H1 (cell line): ENCODE results near the gene MARK3. TPM values are rescaled to one million over a fixed set of nuclear protein-coding genes. Genes with fewer than 3 reads are reported as not detected.

Source experiments
- CTCF ChIA-PET: fragments of 300-600 bp; sonication (Branson Sonifier 250); formaldehyde crosslinking; loops from one replicate; lab custom pipeline; 2021; ENCODE audit not compliant: partially characterized antibody; lab: Charles Lee
- POLR2A ChIA-PET: fragments of 300-600 bp; sonication (Branson Sonifier 250); formaldehyde crosslinking; loops from one replicate; lab custom pipeline; 2021; ENCODE audit warnings: inconsistent platforms; ENCODE audit not compliant: partially characterized antibody; lab: Charles Lee
- DNase-seq, 2 experiments: peaks; one replicate each; pipeline versions ENCODE4 v3.0.0 to v3.0.0-alpha.2; 2010 to 2022; ENCODE audit warnings: low spot score in 2 of 2, low read depth in 1 of 2, mixed read lengths in 1 of 2
- FAIRE-seq: peaks from 2 replicates; lab custom pipeline; 2011; peaks lifted over from hg19 to GRCh38; lab: Jason Lieb, UNC
- H2AFZ ChIP-seq: 2 replicates; pipeline ENCODE4 v1.8.1; 2012; ENCODE audit warnings: low read length, inconsistent platforms
- H2AK5ac ChIP-seq: 2 replicates; pipeline ENCODE4 v1.6.1; 2013; ENCODE audit warnings: low read depth, low read length
- H2BK120ac ChIP-seq: replicated peaks from 2 replicates; pipeline ENCODE3; 2013; ENCODE audit warnings: low read depth, low read length, inconsistent platforms
- H2BK12ac ChIP-seq: 2 replicates; pipeline ENCODE4 v1.6.1; 2013; ENCODE audit warnings: low read depth, low read length
- H2BK15ac ChIP-seq: 2 replicates; pipeline ENCODE4 v1.6.1; 2013; ENCODE audit warnings: low read length
- H2BK20ac ChIP-seq: 2 replicates; pipeline ENCODE4 v1.6.1; 2013; ENCODE audit warnings: low read length
- H2BK5ac ChIP-seq: 2 replicates; pipeline ENCODE4 v1.6.1; 2013; ENCODE audit warnings: low read depth, low read length
- H3K14ac ChIP-seq: 2 replicates; pipeline ENCODE4 v1.6.1; 2013; ENCODE audit warnings: inconsistent platforms; ENCODE audit not compliant: insufficient read length
- H3K18ac ChIP-seq: 2 replicates; pipeline ENCODE4 v1.6.1; 2013; ENCODE audit warnings: low read length; ENCODE audit errors: extremely low read depth
- H3K23ac ChIP-seq: 2 replicates; pipeline ENCODE4 v1.6.1; 2013; ENCODE audit warnings: inconsistent platforms; ENCODE audit not compliant: insufficient read length
- H3K23me2 ChIP-seq: 2 replicates; pipeline ENCODE4 v1.6.1; 2013; ENCODE audit warnings: low read depth, low read length
- H3K27ac ChIP-seq: 2 replicates; pipeline ENCODE4 v1.6.1; 2011; ENCODE audit warnings: low read depth, low read length, inconsistent platforms
- H3K27me3 ChIP-seq, 4 experiments: replicated peaks in 1 of 4; 1 replicate in 1 of 4; 2 replicates in 3 of 4; pipeline versions ENCODE4 v1.6.1 to v1.8.1; 2011 to 2013; ENCODE audit warnings: low read length in 3 of 4, mild to moderate bottlenecking in 3 of 4, inconsistent platforms in 2 of 4, mixed read lengths in 2 of 4, moderate library complexity in 1 of 4; ENCODE audit not compliant: control insufficient read depth in 3 of 4, insufficient read depth in 3 of 4; ENCODE audit errors: extremely low read depth in 1 of 4
- H3K36me3 ChIP-seq, 4 experiments: 2 replicates each; pipeline versions ENCODE4 v1.6.1 to v1.8.1; 2011 to 2013; ENCODE audit warnings: mild to moderate bottlenecking in 4 of 4, low read length in 3 of 4, moderate library complexity in 2 of 4, control low read depth in 1 of 4, inconsistent platforms in 1 of 4; ENCODE audit not compliant: insufficient read depth in 4 of 4, control insufficient read depth in 2 of 4
- H3K4ac ChIP-seq: replicated peaks from 2 replicates; pipeline ENCODE3; 2013; ENCODE audit warnings: low read length, low read depth, mixed read lengths, inconsistent platforms; ENCODE audit not compliant: insufficient read length
- H3K4me1 ChIP-seq, 4 experiments: replicated peaks in 1 of 4; 1 replicate in 1 of 4; 2 replicates in 3 of 4; pipeline versions ENCODE4 v1.6.1 to v1.8.1; 2011 to 2013; ENCODE audit warnings: low read length in 3 of 4, inconsistent platforms in 2 of 4, mixed read lengths in 1 of 4; ENCODE audit not compliant: insufficient read depth in 4 of 4, control insufficient read depth in 3 of 4
- H3K4me2 ChIP-seq, 2 experiments: 2 replicates each; pipeline versions ENCODE4 v1.6.1 to v1.8.1; 2011 to 2013; ENCODE audit warnings: low read depth in 2 of 2, low read length in 2 of 2, control low read depth in 1 of 2, inconsistent platforms in 1 of 2, mild to moderate bottlenecking in 1 of 2; ENCODE audit not compliant: insufficient read depth in 1 of 2
- H3K4me3 ChIP-seq, 4 experiments: fragments of 200-600, 300-600 bp in 1 of 4; sonication (generic), shearing (Covaris generic), sonication (Bioruptor Twin) in 1 of 4; 2 replicates each; pipeline versions ENCODE4 v1.5.1 to v1.8.1; 2011 to 2016; ENCODE audit warnings: low read length in 4 of 4, low read depth in 3 of 4, control low read depth in 2 of 4, inconsistent platforms in 2 of 4, mild to moderate bottlenecking in 2 of 4, mixed read lengths in 1 of 4, moderate library complexity in 1 of 4; ENCODE audit not compliant: insufficient read depth in 2 of 4; ENCODE audit errors: extremely low read depth in 1 of 4
- H3K56ac ChIP-seq: replicated peaks from 2 replicates; pipeline ENCODE3; 2013; ENCODE audit warnings: low read depth, mild to moderate bottlenecking, mixed read lengths, low read length, inconsistent platforms; ENCODE audit not compliant: insufficient read length
- H3K79me1 ChIP-seq: 2 replicates; pipeline ENCODE4 v1.6.1; 2013; ENCODE audit warnings: low read depth, low read length, control low read depth
- H3K79me2 ChIP-seq, 2 experiments: 2 replicates each; pipeline versions ENCODE4 v1.6.1 to v1.8.1; 2012 to 2013; ENCODE audit warnings: low read length in 2 of 2, mild to moderate bottlenecking in 2 of 2, inconsistent platforms in 1 of 2; ENCODE audit not compliant: insufficient read depth in 2 of 2, control insufficient read depth in 1 of 2
- H3K9ac ChIP-seq, 4 experiments: replicated peaks in 1 of 4; 1 replicate in 1 of 4; 2 replicates in 3 of 4; pipeline versions ENCODE4 v1.6.1 to v1.8.1; 2011 to 2013; ENCODE audit warnings: low read depth in 3 of 4, low read length in 3 of 4, control low read depth in 2 of 4, mild to moderate bottlenecking in 2 of 4, moderate library complexity in 2 of 4, inconsistent platforms in 1 of 4; ENCODE audit errors: extremely low read depth in 1 of 4
- H3K9me3 ChIP-seq, 2 experiments: 2 replicates each; pipeline versions ENCODE4 v1.6.1 to v1.8.1; 2012 to 2013; ENCODE audit warnings: mild to moderate bottlenecking in 2 of 2, moderate library complexity in 2 of 2, control low read depth in 1 of 2, inconsistent platforms in 1 of 2, low read depth in 1 of 2, low read length in 1 of 2, mixed read lengths in 1 of 2; ENCODE audit not compliant: insufficient read depth in 2 of 2
- H4K20me1 ChIP-seq, 2 experiments: replicated peaks in 1 of 2; 2 replicates each; pipeline versions ENCODE3 to v1.8.1; 2011 to 2013; ENCODE audit warnings: inconsistent platforms in 2 of 2, low read length in 2 of 2, mild to moderate bottlenecking in 1 of 2; ENCODE audit not compliant: insufficient read depth in 2 of 2, control insufficient read depth in 1 of 2
- H4K5ac ChIP-seq: 2 replicates; pipeline ENCODE4 v1.6.1; 2013; ENCODE audit warnings: low read length, low read depth, mixed read lengths, inconsistent platforms; ENCODE audit not compliant: insufficient read length
- H4K8ac ChIP-seq: 2 replicates; pipeline ENCODE4 v1.8.0; 2013; ENCODE audit warnings: mild to moderate bottlenecking, moderate library complexity, low read length, inconsistent platforms; ENCODE audit not compliant: insufficient read depth; ENCODE audit errors: extremely low read depth
- H4K91ac ChIP-seq: replicated peaks from 2 replicates; pipeline ENCODE3; 2013; ENCODE audit warnings: low read length, mixed read lengths, inconsistent platforms; ENCODE audit not compliant: insufficient read length
- CEBPB ChIP-seq: IDR thresholded peaks from 2 replicates; pipeline ENCODE4 v1.6.1; 2012; ENCODE audit warnings: low read depth, low read length
- CTCF ChIP-seq, 3 experiments: IDR thresholded peaks; 1 replicate in 2 of 3; 2 replicates in 1 of 3; pipeline versions ENCODE4 v1.5.1 to v1.6.1; 2011; ENCODE audit warnings: low read length in 3 of 3, mild to moderate bottlenecking in 3 of 3, inconsistent platforms in 2 of 3, low read depth in 1 of 3, moderate library complexity in 1 of 3; ENCODE audit not compliant: insufficient read depth in 1 of 3; ENCODE audit errors: control extremely low read depth in 1 of 3
- EP300 ChIP-seq, 2 experiments: IDR thresholded peaks; 1 replicate in 1 of 2; 2 replicates in 1 of 2; pipeline ENCODE4 v1.6.1; 2011 to 2012; ENCODE audit warnings: low read depth in 2 of 2, low read length in 2 of 2, mild to moderate bottlenecking in 2 of 2, borderline replicate concordance in 1 of 2, inconsistent platforms in 1 of 2, moderate library complexity in 1 of 2
- NANOG ChIP-seq: IDR thresholded peaks from 2 replicates; pipeline ENCODE4 v1.6.1; 2011; ENCODE audit warnings: low read length, low read depth, mild to moderate bottlenecking, inconsistent platforms; ENCODE audit not compliant: insufficient read depth, poor library complexity, severe bottlenecking
- NRF1 ChIP-seq: IDR thresholded peaks from 2 replicates; pipeline ENCODE4 v1.6.1; 2011; ENCODE audit warnings: mild to moderate bottlenecking, low read depth, low read length, improper control_type of control experiment
- RBBP5 ChIP-seq: IDR thresholded peaks from 2 replicates; pipeline ENCODE4 v1.7.1; 2012; ENCODE audit warnings: low read depth, mild to moderate bottlenecking, inconsistent platforms, low read length, moderate library complexity, borderline replicate concordance
- RNF2 ChIP-seq: fragments of 200-900, 300-1000 bp; sonication (generic); IDR thresholded peaks from 2 replicates; pipeline ENCODE4 v1.7.1; 2016; ENCODE audit warnings: borderline replicate concordance, low read depth, mild to moderate bottlenecking, antibody characterized with exemption, low read length; ENCODE audit not compliant: poor library complexity, severe bottlenecking; ENCODE audit errors: missing control alignments
- WGBS, 2 experiments: shearing (Covaris generic) in 1 of 2; methylation state at CpG; one replicate each; pipeline versions ENCODE4 v1.1.6 to v1.1.7; 2013 to 2015; ENCODE audit warnings: low lambda C conversion rate in 2 of 2, mixed read lengths in 2 of 2, inconsistent platforms in 1 of 2, low coverage in 1 of 2, missing lambda C conversion rate in 1 of 2; ENCODE audit not compliant: insufficient replicate concordance in 2 of 2, insufficient coverage in 1 of 2, insufficient read length in 1 of 2; ENCODE audit errors: extremely low coverage in 1 of 2, missing lambda C conversion rate in 1 of 2; 5-methylcytosine and 5-hydroxymethylcytosine counted together
- polyA plus RNA-seq, 7 experiments: library from polyadenylated mRNA; depleted of rRNA in 3 of 7; stranded (reverse) in 5 of 7; unstranded in 2 of 7; fragments of >200 nt in 5 of 7; fragments of 200-250 nt in 2 of 7; gene quantifications; 1 replicate in 5 of 7; 2 replicates in 1 of 7; 4 replicates in 1 of 7; pipeline versions ENCODE4 v1.2.1 to v1.2.3, GENCODE V29; 2011 to 2013; ENCODE audit warnings: missing spikeins in 2 of 7, mixed read lengths in 2 of 7
- total RNA-seq: library from RNA; stranded (reverse); fragmentation: NEBNext Ultra II Directional; extraction: Animal tissue kit (Norgen Biotek cat#: 25700); gene quantifications from 2 replicates; pipeline ENCODE4 v1.2.1, GENCODE V29; 2021
- TF ChIP-seq, protein P1 (sequence below): IDR thresholded peaks from 2 replicates; pipeline ENCODE4 v1.6.1; 2012; ENCODE audit warnings: inconsistent platforms

Gene MARK3
- total and polyA plus RNA-seq, 2 of the 8 experiments (the other 6 are each of a cell fraction or from before 2014, with no cell fraction given): 39.4 to 76.9 TPM

GRCh38 chr14:103380719-103381377 lies 4.4 kb upstream of the MARK3 start:
- H2BK15ac ChIP-seq: no peak overlapping the region
- H4K20me1 ChIP-seq: peaks cover 0 to 1% of the 10 kb centered on the region in 2 experiments
- no peak overlapping the region for H2BK5ac ChIP-seq
- H3K56ac ChIP-seq: no peak overlapping the region
- peaks cover 1 to 3% of the 10 kb centered on the region in 2 experiments for H3K79me2 ChIP-seq
- H3K23me2 ChIP-seq: peaks cover 9% of the 10 kb centered on the region; the same call in 1 of the 2 replicates
- H3K79me1 ChIP-seq: no peaks in the 10 kb centered on the region
- no peak overlapping the region for H2AK5ac ChIP-seq
- H3K36me3 ChIP-seq: no peaks in the 10 kb centered on the region
- ChIA-PET POLR2A (interaction anchor here (0.6 to 5.3 kb wide), 3 partner anchors 38 to 79 kb away, joined by 3 to 37 read pairs (median 8); no protein-coding TSS in a partner anchor), CTCF (interaction anchor here (0.6 to 2.3 kb wide), 5 partner anchors 12 to 157 kb away, joined by 3 to 15 read pairs (median 3); no protein-coding TSS in a partner anchor)
- no peak overlapping the region for H4K5ac ChIP-seq
- no peak overlapping the region for H4K8ac ChIP-seq
- no peak overlapping the region for H2AFZ ChIP-seq
- no peak overlapping the region for H3K23ac ChIP-seq
- H2BK120ac ChIP-seq: no peak overlapping the region
- H3K4me2 ChIP-seq: no peak overlapping the region
- H3K4me3 ChIP-seq: no peak overlapping the region
- no peak for DNase-seq
- H3K14ac ChIP-seq: no peak overlapping the region
- H3K18ac ChIP-seq: no peak overlapping the region
- no peak overlapping the region for H4K91ac ChIP-seq
- peaks cover 0 to 8% (median 4%) of the 10 kb centered on the region in 4 experiments; a peak in 5 of 7 replicates for H3K4me1 ChIP-seq
- no peak overlapping the region for H2BK12ac ChIP-seq
- no peak overlapping the region for H3K9ac ChIP-seq
- H3K27me3 ChIP-seq: peaks cover 0 to 10% (median 5%) of the 10 kb centered on the region in 4 experiments; a peak in 3 of 7 replicates
- H2BK20ac ChIP-seq: no peak overlapping the region
- no peak overlapping the region for H3K4ac ChIP-seq
- no peaks in the 10 kb centered on the region for H3K9me3 ChIP-seq
- no peak overlapping the region for H3K27ac ChIP-seq
- no peak for FAIRE-seq
- WGBS, 2 experiments: 21% methylated on average over 2 of the region's 2 CpGs; no CpG with 5 or more reads in 1 of the 2 experiments
- TF ChIP-seq RBBP5 (no peak), CEBPB (no peak), RNF2 (no peak), NANOG (no peak), CTCF (IDR thresholded peaks at IDR 0.05; ENCODE audit: control extremely low read depth in 1 of 3, insufficient read depth in 1 of 3, low read depth in 1 of 3, low read length in 3 of 3) (no peak), EP300 (IDR thresholded peaks at IDR 0.05; ENCODE audit: borderline replicate concordance in 1 of 2, low read depth in 2 of 2, low read length in 2 of 2) (no peak), NRF1 (no peak)
- TF ChIP-seq, protein P1, sequence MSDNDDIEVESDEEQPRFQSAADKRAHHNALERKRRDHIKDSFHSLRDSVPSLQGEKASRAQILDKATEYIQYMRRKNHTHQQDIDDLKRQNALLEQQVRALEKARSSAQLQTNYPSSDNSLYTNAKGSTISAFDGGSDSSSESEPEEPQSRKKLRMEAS: no peak
